ENCODE measurements around the gene PRPF40B.
"Not testable (repeated sequence)": the region's sequence is repeated elsewhere in the genome, so short reads cannot be mapped to it uniquely, and the experiment has no call there.

PRPF40B gene

DNA sequence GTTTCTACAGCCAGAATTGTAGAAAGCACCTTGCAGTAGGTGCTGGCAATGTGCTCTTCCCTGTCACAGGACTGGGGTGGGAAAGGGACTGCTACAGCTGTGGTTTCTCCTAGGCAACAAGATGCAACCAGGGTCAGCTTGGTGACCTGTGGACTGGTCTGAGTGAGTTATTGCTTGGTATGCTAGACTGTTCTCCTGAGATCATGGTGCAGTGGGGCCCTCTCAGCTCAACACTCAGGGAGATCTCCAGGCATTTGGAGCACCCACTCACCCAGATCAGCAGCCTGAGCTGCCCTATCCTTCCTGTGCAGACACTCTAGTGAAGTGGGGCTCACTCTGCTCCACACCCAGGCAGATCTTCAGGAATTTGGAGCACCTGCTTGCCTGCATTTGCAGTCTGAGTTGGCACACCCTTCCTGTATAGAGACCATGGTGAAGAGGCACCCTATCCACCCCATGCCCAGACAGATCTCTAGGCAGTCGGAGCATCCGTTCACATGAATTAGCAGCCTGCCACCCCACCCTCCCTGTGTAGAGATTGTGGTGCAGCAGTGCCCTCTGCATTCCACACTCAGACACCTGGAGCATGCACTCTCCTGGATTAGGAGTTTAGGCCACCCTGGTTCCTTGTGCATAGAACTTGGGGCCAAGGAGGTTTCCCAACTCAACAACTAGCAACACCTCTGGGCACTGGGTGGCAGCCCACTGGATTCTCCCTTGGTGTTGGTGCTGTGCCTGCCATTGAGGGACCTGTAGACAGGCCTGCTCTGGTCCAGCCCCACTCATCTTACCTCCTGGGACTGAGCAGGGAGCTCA lies 14.1 kb upstream of the PRPF40B start:
- DNase-seq, result no peak

DNA sequence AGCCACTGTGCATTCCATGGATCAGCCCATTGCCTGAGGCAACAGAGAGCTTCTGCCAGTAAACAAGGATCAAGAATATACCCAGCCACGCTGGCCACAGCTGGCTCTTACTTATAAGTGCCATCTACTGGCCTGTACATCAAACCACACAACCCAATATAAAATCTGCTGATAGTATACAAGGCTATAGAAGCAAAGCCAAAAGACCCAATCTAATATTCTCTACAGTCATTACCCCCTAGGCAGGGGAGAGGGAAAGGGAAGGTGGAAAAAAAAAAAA lies 13.5 kb upstream of the PRPF40B start:
- no peak for DNase-seq

GRCh38 chr12:49610785-49611184 lies 12.6 kb upstream of the PRPF40B start:
- DNase-seq, result not testable (repeated sequence)

DNA sequence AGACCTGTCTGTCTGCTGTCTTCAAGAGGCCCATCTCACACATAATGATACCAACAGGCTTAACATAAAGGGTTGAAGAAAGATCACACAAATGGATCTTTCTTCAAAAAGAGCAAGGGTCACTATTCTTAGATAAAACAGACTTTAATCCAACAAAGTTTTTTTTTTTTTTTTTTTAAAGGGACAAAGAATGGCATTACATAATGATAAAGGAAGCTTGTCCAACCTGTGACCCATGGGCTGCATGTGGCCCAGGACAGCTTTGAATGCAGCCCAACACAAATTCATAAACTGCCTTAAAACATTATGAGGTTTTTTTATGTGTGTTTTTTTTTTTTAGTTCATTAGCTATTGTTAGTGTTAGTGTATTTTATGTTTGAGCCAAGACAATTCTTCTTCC lies 11.2 kb upstream of the PRPF40B start:
- DNase-seq, result no peak

DNA sequence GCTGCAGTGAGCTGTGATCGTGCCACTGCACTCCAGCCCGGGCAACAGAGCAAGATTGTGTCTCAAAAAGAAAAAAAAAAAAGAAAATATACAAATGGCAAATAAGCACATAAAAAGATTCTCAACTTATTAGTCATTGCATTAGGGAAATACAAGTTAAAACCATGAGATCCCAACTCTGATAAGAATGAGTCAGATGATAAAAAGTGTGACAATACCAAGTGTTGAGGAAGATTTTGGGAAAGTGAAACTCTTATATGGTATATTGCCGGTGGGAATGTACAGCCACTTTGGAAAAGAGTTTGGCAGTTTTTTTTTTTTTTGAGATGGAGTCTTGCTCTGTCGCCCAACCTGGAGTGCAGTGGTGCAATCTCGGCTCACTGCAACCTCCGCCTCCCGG lies 7.6 kb upstream of the PRPF40B start:
- peak; percentile 49 for DNase-seq

GRCh38 chr12:49616533-49617219 lies 6.7 kb upstream of the PRPF40B start:
- DNase-seq, result no peak

- DNase-seq, result no peak
These were observed 4.8 kb upstream of the PRPF40B start for GRCh38 chr12:49618576-49618975.

GRCh38 chr12:49619286-49619685 lies 4.1 kb upstream of the PRPF40B start:
- no peak for DNase-seq

DNA sequence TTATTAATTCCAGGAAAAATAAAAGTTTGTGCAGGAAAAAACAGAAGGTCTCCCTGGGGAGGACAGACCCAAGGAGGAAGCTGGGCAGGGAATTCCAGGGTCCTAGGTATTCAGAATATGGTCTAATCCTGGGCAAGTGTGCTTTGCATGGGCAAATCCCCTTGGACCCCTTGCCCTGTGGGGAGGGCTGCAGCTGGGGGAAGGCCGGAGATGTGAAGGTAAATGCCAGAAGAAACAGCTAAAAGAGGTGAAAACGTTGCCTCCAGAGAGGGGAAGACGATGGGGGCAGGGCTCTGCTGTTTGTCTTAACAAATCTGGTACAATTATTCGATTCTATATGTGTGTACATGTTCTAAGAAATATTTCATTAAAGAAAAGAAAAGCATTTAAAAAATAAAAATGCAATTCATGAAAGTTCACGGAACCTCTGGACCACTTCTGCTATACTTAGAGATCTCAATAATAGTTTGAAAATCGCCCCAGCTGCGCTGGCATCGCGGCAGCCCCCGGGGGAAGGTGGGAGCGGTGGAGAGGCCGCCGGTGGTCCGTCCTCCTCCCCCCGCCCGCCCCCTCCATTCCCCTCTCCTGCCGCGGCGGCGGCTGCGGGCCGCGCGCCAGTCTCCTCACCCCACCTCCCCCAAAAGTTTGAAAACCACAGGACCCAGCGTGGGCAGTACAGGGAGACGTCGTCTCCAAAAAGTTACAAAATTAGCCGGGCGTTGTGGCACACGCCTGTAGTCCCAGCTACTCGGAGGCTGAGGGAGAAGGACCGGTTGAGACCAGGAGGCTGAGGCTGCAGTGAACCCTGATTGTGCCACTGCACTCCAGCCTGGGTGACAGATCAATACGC lies 1.5 kb upstream of the PRPF40B start:
- no peak for DNase-seq

GRCh38 chr12:49622501-49623141 lies 740 bp upstream of the PRPF40B start:
- DNase-seq, result peak; percentile 27

- no peak for DNase-seq
These were observed 1.7 kb downstream of the PRPF40B start for GRCh38 chr12:49624921-49625577.

GRCh38 chr12:49626169-49626835 lies 2.9 kb downstream of the PRPF40B start:
- DNase-seq, result no peak

- DNase-seq, result no peak
These were observed 3.5 kb downstream of the PRPF40B start for GRCh38 chr12:49626836-49627235.

GRCh38 chr12:49627752-49628360 lies 4.5 kb downstream of the PRPF40B start:
- DNase-seq, result peak; percentile 47

DNA sequence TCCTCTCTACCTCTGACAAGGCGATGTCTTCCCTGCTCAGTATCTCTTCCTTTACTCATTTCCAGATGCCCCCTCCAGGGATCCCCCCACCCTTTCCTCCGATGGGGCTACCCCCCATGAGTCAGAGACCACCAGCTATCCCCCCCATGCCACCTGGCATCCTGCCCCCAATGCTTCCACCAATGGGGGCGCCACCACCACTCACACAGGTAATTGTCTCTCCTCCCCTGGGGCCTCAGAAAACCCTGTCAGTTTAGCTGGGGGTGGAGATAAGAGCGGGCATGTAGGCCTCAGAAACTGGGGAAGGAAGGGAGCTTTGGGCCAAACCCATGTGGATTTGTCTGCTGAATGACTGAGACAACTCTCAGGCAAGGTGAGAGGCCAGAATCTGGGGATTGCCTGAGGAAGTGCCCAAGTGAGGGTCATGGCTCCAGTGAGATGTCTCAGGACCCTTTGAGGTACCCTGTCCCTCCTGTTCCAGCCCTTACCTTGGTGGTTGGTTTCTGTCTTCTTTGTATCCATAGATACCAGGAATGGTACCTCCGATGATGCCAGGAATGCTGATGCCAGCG lies 8.1 kb downstream of the PRPF40B start:
- DNase-seq, result no peak

DNA sequence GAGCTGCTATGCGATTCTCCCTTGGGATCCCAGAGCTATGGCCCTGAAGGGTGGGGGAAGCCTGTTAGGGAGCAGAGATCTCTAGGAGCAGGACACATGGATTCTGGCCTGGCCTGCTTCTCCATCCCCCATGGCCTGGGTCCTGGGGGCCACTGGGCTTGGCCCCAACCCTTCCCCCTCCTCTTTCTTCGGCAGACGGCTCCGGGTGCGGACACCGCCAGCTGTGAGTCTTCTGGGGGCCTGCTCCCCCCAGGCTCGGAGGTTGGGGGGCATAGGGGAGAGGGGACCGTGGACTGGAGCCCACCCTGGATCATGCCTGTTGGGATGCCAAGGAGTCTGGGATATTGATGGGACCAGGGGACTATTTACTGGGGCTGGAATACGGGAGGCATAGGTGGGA lies 9.0 kb downstream of the PRPF40B start:
- peak; percentile 27 for DNase-seq

- DNase-seq, result no peak
These were observed 9.8 kb downstream of the PRPF40B start for GRCh38 chr12:49632986-49633702.

- no peak for DNase-seq
These were observed 10.5 kb downstream of the PRPF40B start for GRCh38 chr12:49633703-49634345.

DNA sequence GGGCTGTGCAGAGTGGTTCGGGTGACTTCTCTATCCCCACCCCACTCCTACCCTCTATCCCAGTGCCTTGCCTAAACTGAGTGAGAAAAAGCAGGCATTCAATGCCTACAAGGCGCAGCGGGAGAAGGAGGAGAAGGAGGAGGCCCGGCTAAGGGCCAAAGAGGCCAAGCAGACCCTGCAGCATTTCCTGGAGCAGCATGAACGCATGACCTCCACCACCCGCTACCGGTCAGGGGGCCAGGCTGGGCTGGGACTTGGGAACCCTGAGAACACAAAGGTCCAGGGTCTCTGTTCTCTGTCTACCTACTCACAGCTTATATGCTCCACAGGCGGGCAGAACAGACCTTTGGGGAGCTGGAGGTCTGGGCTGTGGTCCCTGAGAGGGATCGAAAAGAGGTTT lies 11.7 kb downstream of the PRPF40B start:
- DNase-seq, result no peak

DNA sequence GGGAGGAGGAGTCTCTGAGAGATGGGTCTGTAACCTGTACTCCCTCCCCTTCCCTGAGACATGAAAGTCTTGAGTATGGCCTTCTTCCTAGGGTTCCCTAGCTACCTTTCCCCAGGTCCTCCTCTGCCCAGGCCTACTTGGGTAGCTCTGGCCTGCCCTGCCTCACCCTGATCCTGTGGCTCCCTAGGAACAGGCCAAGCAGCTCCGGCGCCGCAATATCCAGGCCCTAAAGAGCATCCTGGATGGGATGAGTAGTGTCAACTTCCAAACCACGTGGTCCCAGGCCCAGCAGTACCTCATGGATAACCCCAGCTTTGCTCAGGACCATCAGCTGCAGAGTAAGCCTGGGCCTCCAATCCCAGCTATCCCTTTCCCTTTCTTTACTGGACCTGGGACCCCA lies 12.3 kb downstream of the PRPF40B start:
- DNase-seq, result no peak
